HFFc6 (cell line): Measurements from ENCODE around the gene JAM2. TPM values are rescaled to one million over a fixed set of nuclear protein-coding genes. Genes with fewer than 3 reads are reported as not detected.

Source experiments
- DNase-seq: peaks from one replicate; pipeline ENCODE4 v3.0.0-alpha.2; 2018
- H3K27ac Mint-ChIP-seq: 2 replicates; pipeline ENCODE4 v1.8.0; 2020; ENCODE audit warnings: mild to moderate bottlenecking, mixed read lengths
- H3K27me3 Mint-ChIP-seq: 2 replicates; pipeline ENCODE4 v1.8.0; 2021; ENCODE audit warnings: mild to moderate bottlenecking, moderate library complexity, mixed read lengths; ENCODE audit not compliant: insufficient read depth
- H3K36me3 Mint-ChIP-seq: 2 replicates; pipeline ENCODE4 v1.8.0; 2021; ENCODE audit warnings: low read depth, mixed read lengths
- H3K4me1 Mint-ChIP-seq: 2 replicates; pipeline ENCODE4 v1.8.0; 2020; ENCODE audit warnings: low read depth, mixed read lengths
- H3K4me3 Mint-ChIP-seq: 2 replicates; pipeline ENCODE4 v1.8.0; 2020; ENCODE audit warnings: mild to moderate bottlenecking, moderate library complexity, mixed read lengths
- H3K9me3 Mint-ChIP-seq: 2 replicates; pipeline ENCODE4 v1.8.0; 2020; ENCODE audit warnings: mild to moderate bottlenecking, mixed read lengths
- CTCF ChIP-seq: fragments of 200-600 bp; sonication (generic); IDR thresholded peaks from 2 replicates; pipeline ENCODE4 v1.5.0; 2021; ENCODE audit warnings: antibody characterized with exemption, mild to moderate bottlenecking
- total RNA-seq, 6 experiments: library from RNA; stranded (reverse); fragmentation: NEBNext Ultra II Directional; extraction: Animal tissue kit (Norgen Biotek cat#: 25700); gene quantifications; 2 replicates in 1 of 6; 3 replicates in 5 of 6; pipeline ENCODE4 v1.2.3, GENCODE V29; 2021

The JAM2 gene
- total RNA-seq, 6 experiments from 2014 or later = 0.19 to 0.48 (median 0.31) TPM; not detected in 1

- TF ChIP-seq CTCF = no peak
- no peaks in the 10 kb centered on the region for H3K9me3 Mint-ChIP-seq
- H3K4me1 Mint-ChIP-seq = no peaks in the 10 kb centered on the region
- no peaks in the 10 kb centered on the region for H3K36me3 Mint-ChIP-seq
- DNase-seq = no peak
- no peak overlapping the region for H3K27ac Mint-ChIP-seq
- H3K27me3 Mint-ChIP-seq = peaks cover 6% of the 10 kb centered on the region; the same call in 1 of the 2 replicates
- no peak overlapping the region for H3K4me3 Mint-ChIP-seq
Measured at GRCh38 chr21:25660233-25660632, 21.2 kb downstream of the JAM2 start.

DNA sequence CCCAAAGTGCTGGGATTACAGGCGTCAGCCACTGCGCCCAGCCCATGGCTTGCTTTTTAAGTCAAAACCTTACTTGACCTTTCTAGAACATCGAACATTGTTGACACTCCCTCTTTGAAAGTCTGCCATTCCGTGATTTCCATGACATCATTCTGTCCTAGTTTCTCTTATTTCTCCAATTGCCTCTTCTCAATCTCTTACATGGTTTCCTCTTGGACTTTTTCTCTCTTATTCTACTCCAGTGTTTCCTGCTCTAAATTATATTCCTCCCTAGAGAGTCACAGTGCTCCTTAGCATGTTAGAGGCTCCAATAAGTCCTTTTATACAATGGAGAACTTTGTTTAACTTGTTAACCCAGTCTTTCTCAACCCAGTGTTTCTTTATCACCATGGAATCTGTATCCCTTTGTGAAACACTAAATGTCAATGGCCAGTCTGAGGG is 25.5 kb downstream of the JAM2 start:
- no peak overlapping the region for H3K27ac Mint-ChIP-seq
- peaks cover 5% of the 10 kb centered on the region for H3K27me3 Mint-ChIP-seq
- no peak for DNase-seq
- H3K4me3 Mint-ChIP-seq = no peak overlapping the region
- no peak for TF ChIP-seq CTCF
- H3K4me1 Mint-ChIP-seq = no peaks in the 10 kb centered on the region
- H3K9me3 Mint-ChIP-seq = no peaks in the 10 kb centered on the region
- no peaks in the 10 kb centered on the region for H3K36me3 Mint-ChIP-seq

DNA sequence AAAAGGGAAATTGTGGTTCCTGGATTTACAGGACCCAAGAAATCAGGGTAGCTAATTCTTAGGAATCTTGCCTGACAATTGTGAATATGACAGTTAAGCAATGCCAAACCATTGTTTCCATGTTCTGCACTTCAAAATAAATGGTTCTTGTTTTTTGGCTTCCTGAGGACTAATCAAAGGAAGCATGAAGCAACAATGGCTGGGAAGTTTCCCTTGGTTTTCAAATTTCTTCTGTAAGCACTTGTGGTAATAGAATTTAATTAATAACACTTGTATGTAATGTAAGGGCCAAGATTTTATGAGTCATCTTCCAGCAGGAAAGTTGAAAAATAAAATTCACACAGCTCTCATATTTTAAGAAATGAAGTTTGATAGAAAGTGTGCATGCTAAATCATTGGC is 31.7 kb downstream of the JAM2 start:
- H3K9me3 Mint-ChIP-seq = no peaks in the 10 kb centered on the region
- no peaks in the 10 kb centered on the region for H3K4me1 Mint-ChIP-seq
- no peaks in the 10 kb centered on the region; the same call in 1 of the 2 replicates for H3K27me3 Mint-ChIP-seq
- no peak for TF ChIP-seq CTCF
- no peak for DNase-seq
- H3K27ac Mint-ChIP-seq = no peak overlapping the region
- H3K36me3 Mint-ChIP-seq = no peaks in the 10 kb centered on the region
- H3K4me3 Mint-ChIP-seq = no peak overlapping the region

GRCh38 chr21:25676451-25676850 is 37.4 kb downstream of the JAM2 start:
- H3K36me3 Mint-ChIP-seq = no peaks in the 10 kb centered on the region
- H3K4me1 Mint-ChIP-seq = no peaks in the 10 kb centered on the region
- no peak overlapping the region for H3K4me3 Mint-ChIP-seq
- no peak for DNase-seq
- TF ChIP-seq CTCF = no peak
- H3K27ac Mint-ChIP-seq = no peak overlapping the region
- H3K27me3 Mint-ChIP-seq = peaks cover 6% of the 10 kb centered on the region
- no peaks in the 10 kb centered on the region for H3K9me3 Mint-ChIP-seq

DNA sequence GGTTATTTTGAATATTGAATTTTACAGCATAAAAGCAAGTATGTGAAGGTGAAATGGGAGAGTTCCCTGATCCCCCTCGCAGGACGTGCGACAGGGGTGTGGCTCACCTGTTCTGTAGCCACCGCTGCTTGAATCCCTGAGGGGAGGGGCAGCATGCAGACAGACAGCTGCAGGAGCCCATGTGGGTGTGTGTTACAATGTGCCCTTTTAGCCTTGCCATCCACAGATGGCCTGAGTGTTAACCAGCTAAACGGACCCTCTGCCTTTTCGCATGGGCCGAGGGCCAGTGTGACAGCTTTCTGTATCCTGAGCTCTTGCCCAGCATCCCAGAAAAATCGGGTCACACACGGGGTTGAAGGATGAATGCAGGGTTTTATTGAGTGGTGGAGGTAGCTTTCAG is 43.3 kb downstream of the JAM2 start:
- Mint-ChIP-seq H3K27ac (no peak overlapping the region), H3K27me3 (peaks cover 21% of the 10 kb centered on the region), H3K4me1 (no peaks in the 10 kb centered on the region), H3K36me3 (no peaks in the 10 kb centered on the region), H3K4me3 (no peak overlapping the region), H3K9me3 (no peaks in the 10 kb centered on the region)
- TF ChIP-seq CTCF = no peak
- no peak for DNase-seq

GRCh38 chr21:25687787-25688186 is 48.7 kb downstream of the JAM2 start:
- no peaks in the 10 kb centered on the region for H3K36me3 Mint-ChIP-seq
- H3K4me1 Mint-ChIP-seq = peaks cover 17% of the 10 kb centered on the region; the same call in 1 of the 2 replicates
- H3K9me3 Mint-ChIP-seq = no peaks in the 10 kb centered on the region
- no peak for DNase-seq
- no peak for TF ChIP-seq CTCF
- H3K27me3 Mint-ChIP-seq = peaks cover 11% of the 10 kb centered on the region
- H3K27ac Mint-ChIP-seq = no peak overlapping the region
- no peak overlapping the region for H3K4me3 Mint-ChIP-seq
